Measurements from ENCODE around the gene IGF1R.
A peak's percentile ranks its signal among the peaks of the same experiment; 100 is the strongest.

IGF1R gene

DNA sequence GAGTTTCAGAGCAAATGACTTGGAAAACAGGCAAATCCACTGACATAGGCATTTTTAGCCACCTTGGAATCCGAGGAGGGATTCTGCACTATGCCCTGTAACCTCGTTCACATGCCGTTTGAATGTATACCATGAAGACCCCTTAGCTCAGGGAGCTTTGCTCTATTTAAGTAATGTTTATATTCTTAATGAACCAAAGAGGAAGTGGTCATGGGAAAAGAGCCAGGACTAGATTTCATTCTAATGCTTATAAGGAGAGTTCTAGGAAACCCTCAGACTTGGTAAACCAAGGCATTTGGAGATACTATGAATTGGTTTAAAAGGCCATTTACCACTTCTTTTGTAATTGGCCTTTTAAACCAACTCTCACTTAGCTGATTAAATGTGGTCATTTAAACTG is 178.9 kb downstream of the IGF1R start:
- no peak for DNase-seq (ENCODE audit: low read depth)

DNA sequence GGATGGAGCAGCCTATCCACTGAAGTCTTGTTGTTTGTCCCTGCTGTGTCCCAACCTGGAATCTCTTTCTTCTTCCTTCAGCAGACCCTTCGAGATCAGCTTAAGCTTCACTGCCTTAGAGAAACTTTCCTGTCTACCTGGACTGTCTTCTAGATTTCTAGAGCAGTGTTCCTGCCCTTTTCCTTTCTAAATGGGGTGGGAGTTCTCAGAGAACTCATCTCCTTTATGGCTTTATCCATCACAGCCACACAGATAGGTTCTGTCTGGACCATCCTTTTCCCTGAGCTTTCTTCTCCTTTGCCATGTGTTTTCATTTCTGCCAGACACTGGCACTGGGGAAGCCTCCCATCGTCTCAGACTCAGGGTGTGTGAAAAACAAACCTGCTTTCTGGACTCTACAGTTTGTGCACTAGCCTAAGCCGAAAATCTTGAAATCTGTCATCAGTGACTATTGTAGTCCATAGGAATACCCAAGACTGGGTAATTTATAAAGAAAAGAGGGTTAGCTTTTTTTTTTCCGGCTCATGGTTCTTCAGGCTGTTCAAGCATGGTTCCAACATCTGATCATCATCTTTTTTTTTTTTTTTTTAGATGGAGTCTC is 181.8 kb downstream of the IGF1R start:
- no peak for DNase-seq (ENCODE audit: low read depth)

- no peak for DNase-seq (ENCODE audit: low read depth)
Measured at GRCh38 chr15:98834976-98835375, 186.6 kb downstream of the IGF1R start.

DNA sequence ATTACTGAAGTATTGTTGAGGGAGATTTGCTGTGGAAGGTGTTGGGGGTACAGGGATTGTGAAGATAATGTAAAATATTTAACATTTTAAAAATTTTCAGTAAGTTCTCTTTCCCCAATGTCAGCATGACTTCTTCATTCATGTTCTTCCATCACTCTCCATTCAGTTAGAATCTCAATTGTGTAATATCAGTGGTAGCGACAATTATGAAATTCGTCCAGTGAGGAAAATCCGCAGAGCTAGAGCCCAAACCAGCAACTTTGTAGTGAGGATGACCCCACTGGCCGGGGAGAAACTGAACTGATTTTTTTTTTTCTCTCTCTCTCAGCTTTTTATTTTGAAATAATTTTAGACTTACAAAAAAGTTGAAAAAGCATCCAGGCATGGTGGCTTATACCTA is 187.5 kb downstream of the IGF1R start:
- DNase-seq (ENCODE audit: low read depth) = no peak

DNA sequence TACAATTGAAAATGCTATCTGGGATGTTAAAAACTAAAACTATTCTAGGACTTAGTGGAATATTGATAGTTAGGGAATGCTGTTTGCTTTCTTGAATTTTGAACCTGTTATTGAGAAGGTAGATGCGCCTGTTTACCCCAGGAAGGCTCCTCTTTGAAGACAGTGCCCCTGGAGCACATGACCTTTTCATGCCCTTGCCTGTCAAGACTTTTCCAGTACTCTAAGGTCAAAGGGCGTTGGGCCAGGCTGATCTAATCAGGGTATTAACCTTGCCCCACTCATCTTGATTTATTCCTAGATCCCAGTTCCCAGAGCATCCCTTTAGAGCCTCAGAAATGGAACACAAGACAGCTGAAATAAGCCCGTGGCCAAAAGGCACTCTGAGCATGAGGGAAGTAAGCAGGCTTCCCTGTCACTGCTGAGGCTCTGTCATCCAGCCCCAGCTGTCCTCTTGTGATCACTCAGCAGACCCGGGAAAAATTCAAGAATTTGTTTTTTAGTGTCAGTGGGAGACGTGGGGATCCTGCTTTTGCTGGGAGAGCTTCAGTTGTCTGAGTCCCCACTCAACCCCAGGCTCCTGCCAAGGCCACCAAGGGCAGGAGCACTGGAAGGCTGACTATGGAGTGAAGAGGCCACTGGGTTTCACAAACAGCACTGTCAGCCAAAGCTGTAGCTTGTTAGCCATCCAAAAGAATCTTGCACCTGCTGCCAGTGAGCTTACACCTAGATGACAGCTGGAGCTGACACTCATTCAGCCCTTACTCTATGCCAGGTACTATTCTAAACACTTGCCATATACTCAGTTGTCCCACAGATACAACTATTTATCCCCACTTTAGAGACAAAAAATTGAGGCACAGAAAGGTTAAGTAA is 190.3 kb downstream of the IGF1R start:
- DNase-seq (ENCODE audit: low read depth) = no peak

DNA sequence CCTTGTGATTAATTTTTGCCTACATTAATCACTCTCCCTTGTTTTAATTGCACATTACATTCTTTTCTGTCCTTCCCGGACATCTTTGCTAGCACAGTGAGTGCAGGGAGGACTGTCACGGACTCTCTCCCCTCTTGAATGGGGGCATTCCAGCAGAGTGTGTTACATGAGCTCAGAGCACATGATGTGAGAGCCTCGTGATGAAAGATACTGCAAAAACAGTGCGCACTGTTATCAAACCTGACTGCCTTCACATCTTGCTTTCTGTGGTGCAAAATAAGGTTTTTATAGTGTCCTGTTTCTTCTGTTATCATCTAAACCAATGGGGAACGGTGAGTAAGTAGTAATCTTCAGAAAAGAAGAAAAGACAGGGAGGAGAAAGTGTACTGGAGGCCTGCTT is 191.7 kb downstream of the IGF1R start:
- DNase-seq (ENCODE audit: low read depth) = no peak

DNA sequence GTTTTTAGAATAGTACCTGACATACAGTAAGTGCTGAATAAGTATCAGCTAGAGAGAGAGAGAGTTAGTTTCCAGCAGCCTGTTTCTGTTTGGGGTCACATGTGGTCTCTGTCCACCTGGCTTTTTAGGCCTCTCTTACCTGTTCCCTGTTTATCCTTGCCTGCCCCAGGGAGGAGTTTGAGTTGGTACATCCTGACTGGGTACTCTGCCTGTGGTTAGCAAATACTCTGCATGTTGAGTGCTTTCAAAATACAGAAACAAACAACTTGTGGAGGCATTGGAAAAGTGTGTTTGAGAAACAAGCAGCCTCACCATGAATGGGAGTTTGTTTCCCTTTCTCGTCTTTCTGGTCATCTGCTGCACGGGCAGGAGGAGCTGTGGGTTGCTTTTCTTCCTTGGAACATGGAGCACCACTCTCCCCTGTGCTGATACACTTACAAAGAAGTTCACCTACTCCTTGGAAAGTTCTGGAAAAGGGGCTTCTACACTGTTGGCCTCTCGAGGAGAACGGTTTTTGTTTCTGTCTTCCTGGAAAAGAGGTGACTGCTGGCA is 193.2 kb downstream of the IGF1R start:
- DNase-seq (ENCODE audit: low read depth) = no peak

DNA sequence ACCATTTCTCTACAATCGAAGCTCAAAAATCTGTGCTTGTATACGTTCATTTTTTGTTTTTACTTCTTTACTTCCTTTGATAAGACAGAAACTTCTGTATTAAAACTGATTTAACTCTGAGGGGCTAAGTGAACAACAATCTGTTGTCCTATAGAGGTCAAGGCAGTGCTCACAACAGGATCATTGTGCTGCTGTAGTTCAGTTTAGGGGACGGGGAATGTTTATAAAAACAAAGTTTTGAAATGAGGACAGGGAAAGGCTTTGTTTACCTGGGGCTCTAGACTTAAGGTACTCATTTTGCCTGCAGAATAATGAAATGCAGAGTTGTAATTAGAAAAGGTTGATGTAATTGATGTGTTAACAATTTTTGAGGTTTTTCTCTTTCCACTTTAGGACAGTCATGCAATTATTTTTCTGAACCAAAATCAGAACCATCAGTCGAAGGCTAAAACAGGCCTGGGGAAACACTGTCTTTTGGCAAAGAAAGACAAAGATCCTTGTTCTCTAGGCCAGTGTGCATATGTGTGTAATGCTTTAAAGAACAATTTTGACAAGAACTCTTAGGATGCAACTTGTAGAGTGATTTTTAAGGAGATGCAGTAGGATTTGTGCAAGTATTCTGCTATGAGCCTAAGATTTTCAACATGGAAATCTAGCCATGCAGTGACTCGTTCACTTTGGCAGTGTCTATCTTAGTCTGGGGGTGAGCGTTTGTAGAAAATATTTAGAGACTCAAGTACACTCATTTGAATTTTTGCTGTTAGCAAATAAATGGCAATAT is 194.0 kb downstream of the IGF1R start:
- no peak for DNase-seq (ENCODE audit: low read depth)

GRCh38 chr15:98842973-98843285 is 194.6 kb downstream of the IGF1R start:
- no peak for DNase-seq (ENCODE audit: low read depth)

- no peak for DNase-seq (ENCODE audit: low read depth)
Measured at GRCh38 chr15:98843844-98844243, 195.5 kb downstream of the IGF1R start.

- DNase-seq (ENCODE audit: low read depth) = no peak
Measured at GRCh38 chr15:98844261-98844660, 195.9 kb downstream of the IGF1R start.

- DNase-seq (ENCODE audit: low read depth) = no peak
Measured at GRCh38 chr15:98845138-98845884, 197.0 kb downstream of the IGF1R start.

DNA sequence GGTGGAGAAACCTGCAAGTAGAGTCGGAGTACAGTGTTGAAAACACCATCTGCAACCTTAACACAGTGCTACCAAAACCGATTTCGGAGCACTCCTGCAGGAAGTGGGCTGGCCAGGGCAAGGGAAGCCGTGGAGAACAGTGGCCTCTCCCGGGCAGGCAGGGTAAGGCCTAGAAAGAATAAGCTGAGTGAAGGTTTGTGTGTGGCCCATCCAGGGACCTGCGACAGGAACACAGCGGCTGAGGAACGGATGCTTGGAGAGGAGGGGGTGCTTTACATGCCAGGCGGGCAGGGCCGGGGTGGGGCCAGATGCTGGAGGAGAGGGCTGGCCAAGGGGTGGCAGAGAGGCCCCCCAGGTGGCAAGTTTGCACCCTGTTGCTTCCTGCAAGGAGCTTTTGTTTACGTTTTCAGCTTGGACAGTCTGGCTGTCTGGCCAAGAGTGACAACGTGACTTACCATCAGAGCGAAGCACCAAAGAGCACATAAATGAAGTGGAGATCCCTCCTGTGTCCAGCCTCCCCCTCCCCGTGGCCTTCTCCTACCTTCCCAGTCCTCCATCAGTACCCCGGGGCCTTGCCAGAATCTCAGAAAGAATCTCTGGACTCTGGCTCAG is 202.7 kb downstream of the IGF1R start:
- peak; percentile 23 for DNase-seq (ENCODE audit: low read depth)

DNA sequence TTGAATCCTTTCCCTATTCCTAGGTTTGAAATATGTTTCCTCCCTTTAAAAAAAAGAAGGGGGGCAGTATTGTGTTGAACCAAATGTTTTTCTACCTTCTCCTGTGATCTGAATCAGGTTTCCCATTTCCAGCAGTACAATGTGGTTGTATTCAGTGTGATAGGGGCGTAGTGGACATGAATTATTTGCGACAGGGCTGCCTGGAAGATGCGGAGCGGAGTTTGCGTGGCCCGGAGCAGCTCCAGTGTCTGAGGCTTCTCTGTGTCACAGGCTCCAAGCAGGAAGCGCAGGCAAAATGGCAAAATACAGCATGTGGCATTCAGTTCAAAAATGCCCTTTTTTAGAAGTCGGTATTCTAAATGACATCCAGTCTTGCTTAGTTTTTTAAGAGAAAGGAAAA is 204.8 kb downstream of the IGF1R start:
- peak; percentile 19 for DNase-seq (ENCODE audit: low read depth)

DNA sequence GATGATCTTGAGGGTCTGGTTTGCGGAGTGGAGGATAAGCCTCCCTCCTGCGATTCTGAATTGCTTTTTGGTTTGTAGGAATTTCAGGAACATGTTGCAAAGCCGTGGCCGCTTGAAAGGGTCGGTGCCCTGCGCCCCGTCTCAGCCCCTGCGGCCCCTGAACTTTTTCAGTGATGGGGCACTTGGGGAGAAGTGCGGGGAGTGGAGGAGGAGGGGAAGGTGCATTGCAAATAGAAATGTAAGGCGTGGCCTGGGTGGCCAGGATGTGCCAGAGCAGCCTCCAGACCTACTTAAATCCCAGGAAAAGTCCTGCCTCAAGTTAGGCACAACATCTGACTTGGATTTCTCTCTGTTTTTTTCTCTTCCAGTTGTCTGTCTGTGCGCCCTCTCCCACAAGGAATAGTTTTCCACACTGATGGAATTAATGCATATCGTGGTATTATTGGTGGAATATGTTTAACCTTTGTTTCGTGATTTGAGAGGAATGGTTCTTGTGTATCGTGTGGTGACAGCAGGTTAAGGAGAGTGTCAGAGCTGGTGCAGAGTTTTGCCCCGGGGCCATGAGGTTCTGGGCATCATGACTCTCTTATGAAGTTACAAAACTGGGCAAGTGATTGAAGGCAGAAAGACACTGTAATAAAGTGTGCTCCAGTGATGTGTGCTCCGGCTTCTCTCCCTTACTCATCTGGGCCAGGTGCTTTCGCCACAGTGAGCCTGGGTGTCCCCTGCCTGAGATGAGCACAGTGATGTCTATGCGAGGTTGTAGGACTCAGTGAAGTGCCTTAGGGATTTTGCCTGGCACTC is 205.5 kb downstream of the IGF1R start:
- DNase-seq (ENCODE audit: low read depth) = no peak

- no peak for DNase-seq (ENCODE audit: low read depth)
Measured at GRCh38 chr15:98854496-98854895, 206.2 kb downstream of the IGF1R start.

DNA sequence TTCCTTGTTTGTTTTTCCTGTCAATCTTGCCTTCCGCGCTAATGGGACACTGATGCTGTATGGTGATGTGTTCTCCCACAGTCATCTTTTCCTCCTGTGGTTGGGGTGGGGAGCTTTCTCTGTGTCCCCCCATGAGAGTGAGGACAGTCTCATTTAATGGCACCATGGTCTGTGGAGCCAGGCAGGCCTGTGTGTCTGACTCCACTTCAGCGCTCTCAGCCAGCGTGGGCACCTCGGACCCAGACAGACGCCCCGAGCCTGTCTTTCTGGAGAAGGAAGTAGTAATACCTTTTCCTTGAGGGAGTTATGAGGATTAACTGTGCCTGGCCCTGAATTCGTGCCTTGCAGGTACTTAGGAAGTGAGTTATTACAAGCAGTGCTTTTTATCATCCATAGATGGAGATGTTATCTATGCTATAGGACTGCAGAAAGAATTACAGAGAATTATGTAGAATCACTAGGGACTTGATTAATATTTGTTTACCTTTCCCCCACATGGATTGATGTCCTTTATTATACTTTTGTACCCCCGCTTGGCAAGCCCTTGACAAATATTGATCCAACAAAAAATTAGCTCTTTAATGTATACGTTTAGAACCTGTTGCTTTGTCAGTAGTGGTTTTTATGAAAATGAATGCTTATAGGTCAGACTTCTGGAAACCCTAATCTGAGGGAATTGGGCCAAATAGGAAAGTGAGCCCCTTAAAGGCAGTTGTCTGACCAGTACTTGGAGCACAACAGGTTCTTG is 206.9 kb downstream of the IGF1R start:
- DNase-seq (ENCODE audit: low read depth) = no peak

DNA sequence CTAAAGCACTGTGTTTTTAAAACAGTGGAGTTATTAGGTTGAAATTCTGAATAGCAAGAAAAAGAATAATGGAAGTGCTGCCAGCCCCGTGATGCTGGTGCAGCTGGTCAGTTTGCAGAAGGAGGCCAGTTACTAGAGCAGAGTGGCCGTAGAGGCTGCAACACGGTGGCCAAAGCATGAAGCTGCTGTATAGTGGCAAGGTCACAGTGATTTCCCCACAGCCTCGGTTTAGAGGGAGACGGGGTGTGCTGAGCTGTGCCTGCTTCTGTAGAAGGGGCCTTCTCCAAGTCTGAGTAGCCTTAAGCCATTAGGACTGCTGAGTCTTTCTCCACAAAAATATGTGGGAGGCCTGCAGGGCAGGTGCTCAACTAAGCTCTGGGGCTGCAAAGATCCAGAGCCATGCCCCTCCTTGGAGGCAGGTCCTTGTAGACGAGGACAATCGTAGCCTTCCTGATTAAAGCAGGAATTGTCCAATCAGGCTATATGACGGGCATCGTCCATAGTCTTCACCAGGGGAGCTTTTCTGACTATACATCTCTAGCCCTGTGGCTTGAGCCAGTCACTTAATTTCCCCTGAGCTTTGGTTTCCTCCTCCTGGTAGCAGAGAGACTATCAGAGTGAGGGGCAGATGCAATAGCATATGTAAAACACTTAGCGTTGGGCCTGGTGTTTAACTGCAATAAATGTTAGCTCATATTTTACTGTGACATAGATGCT is 207.6 kb downstream of the IGF1R start:
- DNase-seq (ENCODE audit: low read depth) = no peak

- no peak for DNase-seq (ENCODE audit: low read depth)
Measured at GRCh38 chr15:98856532-98856907, 208.2 kb downstream of the IGF1R start.
